Measurements from ENCODE around the gene P2RY12.

The P2RY12 gene

GRCh38 chr3:151351648-151352047 is 32.9 kb downstream of the P2RY12 start:
- no peak for DNase-seq (ENCODE audit: low read depth)
- no peak for TF ChIP-seq CTCF (conservative IDR thresholded peaks at IDR 0.05; ENCODE audit: low read depth, low read length)
- H3K4me3 ChIP-seq (ENCODE audit: low read length) = no peak overlapping the region

GRCh38 chr3:151351219-151351618 is 33.3 kb downstream of the P2RY12 start:
- DNase-seq (ENCODE audit: low read depth) = no peak
- TF ChIP-seq CTCF (conservative IDR thresholded peaks at IDR 0.05; ENCODE audit: low read depth, low read length) = no peak
- H3K4me3 ChIP-seq (ENCODE audit: low read length) = no peak overlapping the region

GRCh38 chr3:151350656-151351055 is 33.9 kb downstream of the P2RY12 start:
- no peak for TF ChIP-seq CTCF (conservative IDR thresholded peaks at IDR 0.05; ENCODE audit: low read depth, low read length)
- H3K4me3 ChIP-seq (ENCODE audit: low read length) = no peak overlapping the region
- DNase-seq (ENCODE audit: low read depth) = no peak

DNA sequence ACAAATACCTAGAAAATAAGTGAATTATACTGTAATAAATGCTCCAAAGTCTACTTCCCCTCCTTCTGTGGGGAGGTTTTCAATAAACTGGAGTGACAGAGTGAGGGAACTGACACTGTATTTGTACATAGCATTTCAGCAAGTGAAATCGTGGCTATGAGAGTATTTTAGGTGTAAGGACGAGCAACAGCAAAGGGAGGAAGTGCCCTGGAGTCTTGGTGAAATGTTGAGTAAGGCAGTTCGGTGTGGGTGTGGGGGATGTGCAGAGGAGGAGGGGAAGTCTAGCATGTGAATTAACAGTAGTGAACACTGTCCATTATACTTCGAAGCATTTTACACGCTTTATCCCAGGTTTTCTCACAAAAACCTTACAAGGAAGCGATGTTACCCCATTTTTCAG is 37.1 kb downstream of the P2RY12 start:
- H3K4me3 ChIP-seq (ENCODE audit: low read length) = no peak overlapping the region
- no peak for TF ChIP-seq CTCF (conservative IDR thresholded peaks at IDR 0.05; ENCODE audit: low read depth, low read length)
- DNase-seq (ENCODE audit: low read depth) = no peak

DNA sequence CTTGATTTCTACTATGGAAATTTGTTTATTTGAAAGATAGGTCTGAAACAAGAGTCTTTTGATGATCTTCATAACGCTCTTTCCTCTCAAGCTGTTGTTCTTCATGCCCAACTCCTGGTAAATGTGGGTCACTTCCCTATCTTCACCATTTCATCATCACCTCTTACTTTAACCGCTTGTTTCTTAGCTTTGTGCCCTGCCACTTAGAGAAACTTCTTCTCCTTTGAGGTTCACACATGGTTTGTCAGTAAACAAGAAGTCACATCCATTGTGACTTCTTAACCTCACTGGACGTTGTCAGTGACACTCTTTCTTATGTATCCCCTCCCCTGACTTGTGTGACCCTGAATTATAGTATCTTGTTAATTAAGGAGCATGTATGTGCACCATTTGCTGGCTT is 38.3 kb downstream of the P2RY12 start:
- H3K4me3 ChIP-seq (ENCODE audit: low read length) = no peak overlapping the region
- TF ChIP-seq CTCF (conservative IDR thresholded peaks at IDR 0.05; ENCODE audit: low read depth, low read length) = no peak
- no peak for DNase-seq (ENCODE audit: low read depth)

DNA sequence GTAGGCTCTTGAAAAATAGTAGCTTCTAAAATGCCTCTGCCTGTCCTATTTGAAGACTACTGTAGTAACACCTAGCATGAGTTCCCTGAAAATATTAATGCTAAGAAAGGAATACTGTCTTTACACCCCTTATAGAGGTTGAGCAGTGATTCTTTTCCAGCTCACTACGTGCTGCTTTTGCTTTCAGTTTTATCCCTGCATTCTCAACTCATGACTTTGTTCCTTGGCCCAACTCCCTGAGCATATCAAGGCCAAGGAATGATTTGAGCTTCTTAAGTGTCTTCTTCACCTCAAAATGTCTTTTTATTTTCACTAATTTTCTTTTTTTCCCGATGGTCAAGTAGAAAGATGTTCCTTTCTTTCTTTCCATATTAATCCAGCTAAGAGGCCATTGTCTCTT is 38.7 kb downstream of the P2RY12 start:
- TF ChIP-seq CTCF (conservative IDR thresholded peaks at IDR 0.05; ENCODE audit: low read depth, low read length) = no peak
- no peak overlapping the region for H3K4me3 ChIP-seq (ENCODE audit: low read length)
- no peak for DNase-seq (ENCODE audit: low read depth)

GRCh38 chr3:151331696-151332095 is 52.9 kb downstream of the P2RY12 start:
- no peak for TF ChIP-seq CTCF (conservative IDR thresholded peaks at IDR 0.05; ENCODE audit: low read depth, low read length)
- H3K4me3 ChIP-seq (ENCODE audit: low read length) = no peak overlapping the region
- no peak for DNase-seq (ENCODE audit: low read depth)

Measured in retinal pigment epithelial cell (primary cell).